GM18502 (cell line): ENCODE measurements around the gene CRB1.
A peak's percentile ranks its signal among the peaks of the same experiment; 100 is the strongest.

Experiments
- ATAC-seq: cut with Tn5 transposase; IDR thresholded peaks from one replicate; pipeline ENCODE4 v1.9.1; 2021; ENCODE audit warnings: mild to moderate bottlenecking; ENCODE audit not compliant: unreplicated experiment, poor library complexity

The CRB1 gene

GRCh38 chr1:197342044-197342565 is 74.1 kb downstream of the CRB1 start:
- ATAC-seq: no peak

GRCh38 chr1:197342669-197343068 is 74.6 kb downstream of the CRB1 start:
- no peak for ATAC-seq

- no peak for ATAC-seq
Observed at GRCh38 chr1:197343663-197344273, 75.7 kb downstream of the CRB1 start.

GRCh38 chr1:197351821-197352440 is 83.9 kb downstream of the CRB1 start:
- no peak for ATAC-seq

- ATAC-seq: no peak
Observed at GRCh38 chr1:197355248-197355995, 87.4 kb downstream of the CRB1 start.

- ATAC-seq: peak; percentile 79
Observed at GRCh38 chr1:197356723-197357533, 88.9 kb downstream of the CRB1 start.

GRCh38 chr1:197358959-197359358 is 90.9 kb downstream of the CRB1 start:
- ATAC-seq: no peak

- no peak for ATAC-seq
Observed at GRCh38 chr1:197360068-197360467, 92.0 kb downstream of the CRB1 start.

- no peak for ATAC-seq
Observed at GRCh38 chr1:197362871-197363270, 94.8 kb downstream of the CRB1 start.

- ATAC-seq: no peak
Observed at GRCh38 chr1:197363855-197364254, 95.8 kb downstream of the CRB1 start.

GRCh38 chr1:197366996-197367395 is 98.9 kb downstream of the CRB1 start:
- ATAC-seq: no peak

- ATAC-seq: no peak
Observed at GRCh38 chr1:197367627-197368026, 99.6 kb downstream of the CRB1 start.

GRCh38 chr1:197374428-197374827 is 106.4 kb downstream of the CRB1 start:
- ATAC-seq: no peak

- no peak for ATAC-seq
Observed at GRCh38 chr1:197384471-197384870, 116.4 kb downstream of the CRB1 start.

GRCh38 chr1:197388801-197389200 is 120.7 kb downstream of the CRB1 start:
- no peak for ATAC-seq

GRCh38 chr1:197390856-197391255 is 122.8 kb downstream of the CRB1 start:
- no peak for ATAC-seq

GRCh38 chr1:197391303-197392226 is 123.5 kb downstream of the CRB1 start:
- ATAC-seq: no peak

GRCh38 chr1:197392541-197392940 is 124.5 kb downstream of the CRB1 start:
- ATAC-seq: no peak

GRCh38 chr1:197393105-197393504 is 125.1 kb downstream of the CRB1 start:
- ATAC-seq: no peak
